Fibroblast of lung (primary cell): ENCODE data around the gene CARS1.

Experiments
- EZH2 ChIP-seq: IDR thresholded peaks from 2 replicates; pipeline ENCODE4 v1.5.1; 2012; ENCODE audit warnings: low read length, control low read depth, mild to moderate bottlenecking; ENCODE audit errors: missing control alignments
- TF ChIP-seq, protein P1 (sequence below), 2 donors: IDR thresholded peaks in 1 of 2; conservative IDR thresholded peaks in 1 of 2; 1 replicate in 1 of 2; 2 replicates in 1 of 2; pipeline ENCODE4 v1.5.1; 2011 to 2012; ENCODE audit warnings: low read length in 2 of 2, control low read depth in 1 of 2, inconsistent platforms in 1 of 2, low read depth in 1 of 2, mild to moderate bottlenecking in 1 of 2

DNA sequence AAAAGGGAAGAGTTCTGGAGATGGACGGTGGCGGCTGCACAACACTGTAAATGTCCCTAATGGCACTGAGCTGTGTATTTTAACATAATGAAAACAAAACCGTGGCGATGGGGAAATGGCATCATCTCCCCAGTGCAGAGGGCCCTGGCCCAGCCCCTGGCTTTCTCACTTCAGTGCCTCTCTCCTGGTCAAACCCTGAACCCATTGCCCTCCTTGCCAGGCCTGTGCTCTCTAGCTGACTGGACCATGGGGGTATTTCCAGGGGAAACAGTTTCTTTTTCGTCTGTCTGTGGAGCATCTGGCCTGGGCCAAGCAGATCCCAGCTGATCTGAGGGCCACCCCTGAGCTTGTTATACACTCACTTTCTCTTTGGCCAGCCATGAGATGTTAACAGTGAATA is 47.7 kb downstream of the CARS1 start:
- TF ChIP-seq, protein P1, sequence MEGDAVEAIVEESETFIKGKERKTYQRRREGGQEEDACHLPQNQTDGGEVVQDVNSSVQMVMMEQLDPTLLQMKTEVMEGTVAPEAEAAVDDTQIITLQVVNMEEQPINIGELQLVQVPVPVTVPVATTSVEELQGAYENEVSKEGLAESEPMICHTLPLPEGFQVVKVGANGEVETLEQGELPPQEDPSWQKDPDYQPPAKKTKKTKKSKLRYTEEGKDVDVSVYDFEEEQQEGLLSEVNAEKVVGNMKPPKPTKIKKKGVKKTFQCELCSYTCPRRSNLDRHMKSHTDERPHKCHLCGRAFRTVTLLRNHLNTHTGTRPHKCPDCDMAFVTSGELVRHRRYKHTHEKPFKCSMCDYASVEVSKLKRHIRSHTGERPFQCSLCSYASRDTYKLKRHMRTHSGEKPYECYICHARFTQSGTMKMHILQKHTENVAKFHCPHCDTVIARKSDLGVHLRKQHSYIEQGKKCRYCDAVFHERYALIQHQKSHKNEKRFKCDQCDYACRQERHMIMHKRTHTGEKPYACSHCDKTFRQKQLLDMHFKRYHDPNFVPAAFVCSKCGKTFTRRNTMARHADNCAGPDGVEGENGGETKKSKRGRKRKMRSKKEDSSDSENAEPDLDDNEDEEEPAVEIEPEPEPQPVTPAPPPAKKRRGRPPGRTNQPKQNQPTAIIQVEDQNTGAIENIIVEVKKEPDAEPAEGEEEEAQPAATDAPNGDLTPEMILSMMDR (conservative IDR thresholded peaks at IDR 0.05 in 1 of 2, IDR thresholded peaks at IDR 0.05 in 1 of 2; ENCODE audit: low read depth in 1 of 2, low read length in 2 of 2), result no peak
- no peak for TF ChIP-seq EZH2
